H1 (cell line): Measurements from ENCODE around the gene VN1R5. TPM values are rescaled to one million over a fixed set of nuclear protein-coding genes. Genes with fewer than 3 reads are reported as not detected.
A peak's percentile ranks its signal among the peaks of the same experiment; 100 is the strongest.

Experiments used
- CTCF ChIA-PET: fragments of 300-600 bp; sonication (Branson Sonifier 250); formaldehyde crosslinking; loops from one replicate; lab custom pipeline; 2021; ENCODE audit not compliant: partially characterized antibody; lab: Charles Lee
- POLR2A ChIA-PET: fragments of 300-600 bp; sonication (Branson Sonifier 250); formaldehyde crosslinking; loops from one replicate; lab custom pipeline; 2021; ENCODE audit warnings: inconsistent platforms; ENCODE audit not compliant: partially characterized antibody; lab: Charles Lee
- DNase-seq, 2 experiments: peaks; one replicate each; pipeline versions ENCODE4 v3.0.0 to v3.0.0-alpha.2; 2010 to 2022; ENCODE audit warnings: low spot score in 2 of 2, low read depth in 1 of 2, mixed read lengths in 1 of 2
- FAIRE-seq: peaks from 2 replicates; lab custom pipeline; 2011; peaks lifted over from hg19 to GRCh38; lab: Jason Lieb, UNC
- H2AFZ ChIP-seq: 2 replicates; pipeline ENCODE4 v1.8.1; 2012; ENCODE audit warnings: low read length, inconsistent platforms
- H2AK5ac ChIP-seq: 2 replicates; pipeline ENCODE4 v1.6.1; 2013; ENCODE audit warnings: low read depth, low read length
- H2BK120ac ChIP-seq: replicated peaks from 2 replicates; pipeline ENCODE3; 2013; ENCODE audit warnings: low read depth, low read length, inconsistent platforms
- H2BK12ac ChIP-seq: 2 replicates; pipeline ENCODE4 v1.6.1; 2013; ENCODE audit warnings: low read depth, low read length
- H2BK15ac ChIP-seq: 2 replicates; pipeline ENCODE4 v1.6.1; 2013; ENCODE audit warnings: low read length
- H2BK20ac ChIP-seq: 2 replicates; pipeline ENCODE4 v1.6.1; 2013; ENCODE audit warnings: low read length
- H2BK5ac ChIP-seq: 2 replicates; pipeline ENCODE4 v1.6.1; 2013; ENCODE audit warnings: low read depth, low read length
- H3K14ac ChIP-seq: 2 replicates; pipeline ENCODE4 v1.6.1; 2013; ENCODE audit warnings: inconsistent platforms; ENCODE audit not compliant: insufficient read length
- H3K18ac ChIP-seq: 2 replicates; pipeline ENCODE4 v1.6.1; 2013; ENCODE audit warnings: low read length; ENCODE audit errors: extremely low read depth
- H3K23ac ChIP-seq: 2 replicates; pipeline ENCODE4 v1.6.1; 2013; ENCODE audit warnings: inconsistent platforms; ENCODE audit not compliant: insufficient read length
- H3K23me2 ChIP-seq: 2 replicates; pipeline ENCODE4 v1.6.1; 2013; ENCODE audit warnings: low read depth, low read length
- H3K27ac ChIP-seq: 2 replicates; pipeline ENCODE4 v1.6.1; 2011; ENCODE audit warnings: low read depth, low read length, inconsistent platforms
- H3K27me3 ChIP-seq, 4 experiments: replicated peaks in 1 of 4; 1 replicate in 1 of 4; 2 replicates in 3 of 4; pipeline versions ENCODE4 v1.6.1 to v1.8.1; 2011 to 2013; ENCODE audit warnings: low read length in 3 of 4, mild to moderate bottlenecking in 3 of 4, inconsistent platforms in 2 of 4, mixed read lengths in 2 of 4, moderate library complexity in 1 of 4; ENCODE audit not compliant: control insufficient read depth in 3 of 4, insufficient read depth in 3 of 4; ENCODE audit errors: extremely low read depth in 1 of 4
- H3K36me3 ChIP-seq, 4 experiments: 2 replicates each; pipeline versions ENCODE4 v1.6.1 to v1.8.1; 2011 to 2013; ENCODE audit warnings: mild to moderate bottlenecking in 4 of 4, low read length in 3 of 4, moderate library complexity in 2 of 4, control low read depth in 1 of 4, inconsistent platforms in 1 of 4; ENCODE audit not compliant: insufficient read depth in 4 of 4, control insufficient read depth in 2 of 4
- H3K4ac ChIP-seq: replicated peaks from 2 replicates; pipeline ENCODE3; 2013; ENCODE audit warnings: low read length, low read depth, mixed read lengths, inconsistent platforms; ENCODE audit not compliant: insufficient read length
- H3K4me1 ChIP-seq, 4 experiments: replicated peaks in 1 of 4; 1 replicate in 1 of 4; 2 replicates in 3 of 4; pipeline versions ENCODE4 v1.6.1 to v1.8.1; 2011 to 2013; ENCODE audit warnings: low read length in 3 of 4, inconsistent platforms in 2 of 4, mixed read lengths in 1 of 4; ENCODE audit not compliant: insufficient read depth in 4 of 4, control insufficient read depth in 3 of 4
- H3K4me2 ChIP-seq, 2 experiments: 2 replicates each; pipeline versions ENCODE4 v1.6.1 to v1.8.1; 2011 to 2013; ENCODE audit warnings: low read depth in 2 of 2, low read length in 2 of 2, control low read depth in 1 of 2, inconsistent platforms in 1 of 2, mild to moderate bottlenecking in 1 of 2; ENCODE audit not compliant: insufficient read depth in 1 of 2
- H3K4me3 ChIP-seq, 4 experiments: fragments of 200-600, 300-600 bp in 1 of 4; sonication (generic), shearing (Covaris generic), sonication (Bioruptor Twin) in 1 of 4; 2 replicates each; pipeline versions ENCODE4 v1.5.1 to v1.8.1; 2011 to 2016; ENCODE audit warnings: low read length in 4 of 4, low read depth in 3 of 4, control low read depth in 2 of 4, inconsistent platforms in 2 of 4, mild to moderate bottlenecking in 2 of 4, mixed read lengths in 1 of 4, moderate library complexity in 1 of 4; ENCODE audit not compliant: insufficient read depth in 2 of 4; ENCODE audit errors: extremely low read depth in 1 of 4
- H3K56ac ChIP-seq: replicated peaks from 2 replicates; pipeline ENCODE3; 2013; ENCODE audit warnings: low read depth, mild to moderate bottlenecking, mixed read lengths, low read length, inconsistent platforms; ENCODE audit not compliant: insufficient read length
- H3K79me1 ChIP-seq: 2 replicates; pipeline ENCODE4 v1.6.1; 2013; ENCODE audit warnings: low read depth, low read length, control low read depth
- H3K79me2 ChIP-seq, 2 experiments: 2 replicates each; pipeline versions ENCODE4 v1.6.1 to v1.8.1; 2012 to 2013; ENCODE audit warnings: low read length in 2 of 2, mild to moderate bottlenecking in 2 of 2, inconsistent platforms in 1 of 2; ENCODE audit not compliant: insufficient read depth in 2 of 2, control insufficient read depth in 1 of 2
- H3K9ac ChIP-seq, 4 experiments: replicated peaks in 1 of 4; 1 replicate in 1 of 4; 2 replicates in 3 of 4; pipeline versions ENCODE4 v1.6.1 to v1.8.1; 2011 to 2013; ENCODE audit warnings: low read depth in 3 of 4, low read length in 3 of 4, control low read depth in 2 of 4, mild to moderate bottlenecking in 2 of 4, moderate library complexity in 2 of 4, inconsistent platforms in 1 of 4; ENCODE audit errors: extremely low read depth in 1 of 4
- H3K9me3 ChIP-seq, 2 experiments: 2 replicates each; pipeline versions ENCODE4 v1.6.1 to v1.8.1; 2012 to 2013; ENCODE audit warnings: mild to moderate bottlenecking in 2 of 2, moderate library complexity in 2 of 2, control low read depth in 1 of 2, inconsistent platforms in 1 of 2, low read depth in 1 of 2, low read length in 1 of 2, mixed read lengths in 1 of 2; ENCODE audit not compliant: insufficient read depth in 2 of 2
- H4K20me1 ChIP-seq, 2 experiments: replicated peaks in 1 of 2; 2 replicates each; pipeline versions ENCODE3 to v1.8.1; 2011 to 2013; ENCODE audit warnings: inconsistent platforms in 2 of 2, low read length in 2 of 2, mild to moderate bottlenecking in 1 of 2; ENCODE audit not compliant: insufficient read depth in 2 of 2, control insufficient read depth in 1 of 2
- H4K5ac ChIP-seq: 2 replicates; pipeline ENCODE4 v1.6.1; 2013; ENCODE audit warnings: low read length, low read depth, mixed read lengths, inconsistent platforms; ENCODE audit not compliant: insufficient read length
- H4K8ac ChIP-seq: 2 replicates; pipeline ENCODE4 v1.8.0; 2013; ENCODE audit warnings: mild to moderate bottlenecking, moderate library complexity, low read length, inconsistent platforms; ENCODE audit not compliant: insufficient read depth; ENCODE audit errors: extremely low read depth
- H4K91ac ChIP-seq: replicated peaks from 2 replicates; pipeline ENCODE3; 2013; ENCODE audit warnings: low read length, mixed read lengths, inconsistent platforms; ENCODE audit not compliant: insufficient read length
- ATF2 ChIP-seq: IDR thresholded peaks from 2 replicates; pipeline ENCODE4 v1.6.1; 2012; ENCODE audit warnings: low read length, inconsistent platforms
- BACH1 ChIP-seq: IDR thresholded peaks from 2 replicates; pipeline ENCODE4 v1.6.1; 2012; ENCODE audit warnings: low read length, improper control_type of control experiment
- CBX8 ChIP-seq: fragments of 300-800, 300-1000 bp; sonication (generic); IDR thresholded peaks from 2 replicates; pipeline ENCODE4 v1.7.1; 2016; ENCODE audit warnings: low read depth, low read length, borderline replicate concordance
- E2F6 ChIP-seq: IDR thresholded peaks from 2 replicates; pipeline ENCODE4 v1.6.1; 2012; ENCODE audit warnings: inconsistent platforms
- EGR1 ChIP-seq: IDR thresholded peaks from 2 replicates; pipeline ENCODE4 v1.6.1; 2011; ENCODE audit warnings: low read depth, low read length, borderline replicate concordance
- EP300 ChIP-seq, 2 experiments: IDR thresholded peaks; 1 replicate in 1 of 2; 2 replicates in 1 of 2; pipeline ENCODE4 v1.6.1; 2011 to 2012; ENCODE audit warnings: low read depth in 2 of 2, low read length in 2 of 2, mild to moderate bottlenecking in 2 of 2, borderline replicate concordance in 1 of 2, inconsistent platforms in 1 of 2, moderate library complexity in 1 of 2
- GTF2F1 ChIP-seq: IDR thresholded peaks from 2 replicates; pipeline ENCODE4 v1.6.1; 2012; ENCODE audit warnings: low read depth, low read length, improper control_type of control experiment, borderline replicate concordance
- KDM1A ChIP-seq: fragments of 200-600, 300-600 bp; sonication (generic); IDR thresholded peaks from 2 replicates; pipeline ENCODE4 v1.7.1; 2016; ENCODE audit warnings: mild to moderate bottlenecking, low read length, borderline replicate concordance
- NANOG ChIP-seq: IDR thresholded peaks from 2 replicates; pipeline ENCODE4 v1.6.1; 2011; ENCODE audit warnings: low read length, low read depth, mild to moderate bottlenecking, inconsistent platforms; ENCODE audit not compliant: insufficient read depth, poor library complexity, severe bottlenecking
- SIX5 ChIP-seq: IDR thresholded peaks from 2 replicates; pipeline ENCODE4 v1.6.1; 2011; ENCODE audit warnings: mild to moderate bottlenecking, low read depth, low read length
- TAF1 ChIP-seq: IDR thresholded peaks from 2 replicates; pipeline ENCODE4 v1.6.1; 2011; ENCODE audit warnings: mild to moderate bottlenecking, low read depth, low read length
- WGBS, 2 experiments: shearing (Covaris generic) in 1 of 2; methylation state at CpG; one replicate each; pipeline versions ENCODE4 v1.1.6 to v1.1.7; 2013 to 2015; ENCODE audit warnings: low lambda C conversion rate in 2 of 2, mixed read lengths in 2 of 2, inconsistent platforms in 1 of 2, low coverage in 1 of 2, missing lambda C conversion rate in 1 of 2; ENCODE audit not compliant: insufficient replicate concordance in 2 of 2, insufficient coverage in 1 of 2, insufficient read length in 1 of 2; ENCODE audit errors: extremely low coverage in 1 of 2, missing lambda C conversion rate in 1 of 2; 5-methylcytosine and 5-hydroxymethylcytosine counted together
- polyA plus RNA-seq, 7 experiments: library from polyadenylated mRNA; depleted of rRNA in 3 of 7; stranded (reverse) in 5 of 7; unstranded in 2 of 7; fragments of >200 nt in 5 of 7; fragments of 200-250 nt in 2 of 7; gene quantifications; 1 replicate in 5 of 7; 2 replicates in 1 of 7; 4 replicates in 1 of 7; pipeline versions ENCODE4 v1.2.1 to v1.2.3, GENCODE V29; 2011 to 2013; ENCODE audit warnings: missing spikeins in 2 of 7, mixed read lengths in 2 of 7
- total RNA-seq: library from RNA; stranded (reverse); fragmentation: NEBNext Ultra II Directional; extraction: Animal tissue kit (Norgen Biotek cat#: 25700); gene quantifications from 2 replicates; pipeline ENCODE4 v1.2.1, GENCODE V29; 2021

VN1R5 gene
- total and polyA plus RNA-seq, 2 of the 8 experiments (the other 6 are each of a cell fraction or from before 2014, with no cell fraction given), result not detected

DNA sequence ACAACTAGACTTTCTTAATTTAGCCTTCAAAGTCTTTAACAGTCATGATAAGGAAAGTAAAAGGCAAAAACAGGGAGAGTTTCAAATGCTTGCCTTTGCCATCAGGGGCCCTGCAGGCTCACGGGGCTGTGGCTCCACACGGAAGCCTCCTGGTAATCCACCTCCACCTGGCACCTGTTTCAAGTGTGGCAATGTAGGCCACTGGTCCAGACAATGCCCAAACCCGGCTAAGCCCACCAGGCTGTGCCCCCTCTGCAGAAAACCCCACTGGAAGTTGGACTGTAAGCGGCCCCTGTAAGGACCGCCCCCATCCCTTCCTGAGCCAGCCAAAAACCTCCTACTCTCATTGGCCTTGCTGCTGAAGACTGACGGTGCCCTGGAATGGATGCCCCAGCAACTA lies 32.5 kb downstream of the VN1R5 start:
- Histone ChIP-seq H3K79me1 (no peaks in the 10 kb centered on the region), H3K27ac (no peak overlapping the region), H3K4me2 (no peak overlapping the region), H3K4me1 (peaks cover 4 to 12% (median 5%) of the 10 kb centered on the region in 4 experiments; a peak in 5 of 7 replicates), H3K9me3 (no peaks in the 10 kb centered on the region; a peak in 1 of 4 replicates), H2BK120ac (no peak overlapping the region), H2BK15ac (no peak overlapping the region), H3K56ac (no peak overlapping the region), H3K23ac (no peak overlapping the region), H2BK20ac (no peak overlapping the region), H4K20me1 (no peaks in the 10 kb centered on the region), H2BK5ac (no peak overlapping the region), H2AK5ac (no peak overlapping the region), H3K36me3 (no peaks in the 10 kb centered on the region), H3K18ac (no peak overlapping the region), H4K91ac (no peak overlapping the region), H3K27me3 (no peaks in the 10 kb centered on the region), H3K14ac (no peak overlapping the region), H2BK12ac (no peak overlapping the region), H3K4me3 (no peak overlapping the region), H3K4ac (no peak overlapping the region), H3K79me2 (no peaks in the 10 kb centered on the region), H4K5ac (no peak overlapping the region), H4K8ac (no peak overlapping the region), H2AFZ (no peak overlapping the region), H3K23me2 (peaks cover 2% of the 10 kb centered on the region; the same call in 1 of the 2 replicates), H3K9ac (no peak overlapping the region)
- FAIRE-seq (no peak), DNase-seq (peak in 1 of 2 experiments; percentile 32)
- ChIA-PET CTCF (interaction anchor here (1.0 kb wide), 1 partner anchor 37 kb away, joined by 4 read pairs; no protein-coding TSS in a partner anchor), POLR2A (interaction anchor here (1.0 kb wide), 1 partner anchor 13 kb away, joined by 6 read pairs; no protein-coding TSS in a partner anchor)
- 95% methylated on average over 6 of the region's 6 CpGs; no CpG with 5 or more reads in 1 of the 2 experiments for WGBS, 2 experiments
- TF ChIP-seq NANOG, result no peak
- no peak for TF ChIP-seq EP300 (IDR thresholded peaks at IDR 0.05; ENCODE audit: borderline replicate concordance in 1 of 2, low read depth in 2 of 2, low read length in 2 of 2)
- no peak for TF ChIP-seq EGR1
- TF ChIP-seq SIX5, result no peak
- TF ChIP-seq GTF2F1, result no peak
- no peak for TF ChIP-seq KDM1A
- TF ChIP-seq TAF1, result no peak
- TF ChIP-seq ATF2, result no peak
- TF ChIP-seq BACH1, result no peak
- TF ChIP-seq E2F6, result no peak
- TF ChIP-seq CBX8, result no peak
